ENCODE data around the gene KCNJ15. TPM values are rescaled to one million over a fixed set of nuclear protein-coding genes. Genes with fewer than 3 reads are reported as not detected.

KCNJ15 gene
- total and polyA plus RNA-seq, 2 of the 8 experiments (the other 6 are each of a cell fraction or from before 2014, with no cell fraction given): under 0.01 TPM; not detected in 1

GRCh38 chr21:38263493-38263892 lies 6.7 kb downstream of the KCNJ15 start:
- Histone ChIP-seq H3K4ac (replicated peaks; ENCODE audit: insufficient read length, low read depth, low read length) (no peak overlapping the region), H4K5ac (ENCODE audit: insufficient read length, low read depth, low read length) (no peak overlapping the region), H3K23ac (ENCODE audit: insufficient read length) (no peak overlapping the region), H3K4me2 (ENCODE audit: insufficient read depth in 1 of 2, low read depth in 2 of 2, low read length in 2 of 2) (no peak overlapping the region), H3K18ac (ENCODE audit: extremely low read depth, low read length) (no peak overlapping the region), H3K9ac (replicated peaks in 1 of 4; ENCODE audit: extremely low read depth in 1 of 4, low read depth in 3 of 4, low read length in 3 of 4) (no peak overlapping the region), H2BK12ac (ENCODE audit: low read depth, low read length) (no peak overlapping the region), H3K79me1 (ENCODE audit: low read depth, low read length) (no peaks in the 10 kb centered on the region), H3K4me3 (ENCODE audit: extremely low read depth in 1 of 4, insufficient read depth in 2 of 4, low read depth in 3 of 4, low read length in 4 of 4) (no peak overlapping the region), H2BK20ac (ENCODE audit: low read length) (no peak overlapping the region), H3K36me3 (ENCODE audit: control insufficient read depth in 2 of 4, insufficient read depth in 4 of 4, low read length in 3 of 4) (no peaks in the 10 kb centered on the region), H2AK5ac (ENCODE audit: low read depth, low read length) (no peak overlapping the region), H2BK15ac (ENCODE audit: low read length) (no peak overlapping the region), H3K9me3 (ENCODE audit: insufficient read depth in 2 of 2, low read depth in 1 of 2, low read length in 1 of 2) (no peaks in the 10 kb centered on the region), H2BK120ac (replicated peaks; ENCODE audit: low read depth, low read length) (no peak overlapping the region), H2AFZ (ENCODE audit: low read length) (no peak overlapping the region), H4K91ac (replicated peaks; ENCODE audit: insufficient read length, low read length) (no peak overlapping the region), H3K4me1 (replicated peaks in 1 of 4; ENCODE audit: control insufficient read depth in 3 of 4, insufficient read depth in 4 of 4, low read length in 3 of 4) (no peaks in the 10 kb centered on the region), H3K14ac (ENCODE audit: insufficient read length) (no peak overlapping the region), H3K56ac (replicated peaks; ENCODE audit: insufficient read length, low read depth, low read length) (no peak overlapping the region), H3K79me2 (ENCODE audit: control insufficient read depth in 1 of 2, insufficient read depth in 2 of 2, low read length in 2 of 2) (no peaks in the 10 kb centered on the region), H2BK5ac (ENCODE audit: low read depth, low read length) (no peak overlapping the region), H3K27ac (ENCODE audit: low read depth, low read length) (no peak overlapping the region), H4K20me1 (replicated peaks in 1 of 2; ENCODE audit: control insufficient read depth in 1 of 2, insufficient read depth in 2 of 2, low read length in 2 of 2) (no peaks in the 10 kb centered on the region), H3K23me2 (ENCODE audit: low read depth, low read length) (no peaks in the 10 kb centered on the region), H4K8ac (ENCODE audit: extremely low read depth, insufficient read depth, low read length) (no peak overlapping the region), H3K27me3 (replicated peaks in 1 of 4; ENCODE audit: control insufficient read depth in 3 of 4, extremely low read depth in 1 of 4, insufficient read depth in 3 of 4, low read length in 3 of 4) (no peaks in the 10 kb centered on the region)
- ChIA-PET CTCF (ENCODE audit: partially characterized antibody) (interaction anchor here (1.2 kb wide), 1 partner anchor 90 kb away, joined by 5 read pairs; no protein-coding TSS in a partner anchor), POLR2A (ENCODE audit: partially characterized antibody) (no interaction called here)
- TF ChIP-seq RFX5 (IDR thresholded peaks at IDR 0.05; ENCODE audit: borderline replicate concordance, low read depth, low read length) (no peak), ASH2L (IDR thresholded peaks at IDR 0.05; ENCODE audit: low read length) (no peak), POU5F1 (IDR thresholded peaks at IDR 0.05; ENCODE audit: low read depth, low read length) (no peak), CHD1 (IDR thresholded peaks at IDR 0.05; ENCODE audit: low read depth, low read length) (no peak), SP2 (IDR thresholded peaks at IDR 0.05; ENCODE audit: low read length) (no peak), CBX5 (IDR thresholded peaks at IDR 0.05; ENCODE audit: low read depth, low read length) (no peak), RAD21 (IDR thresholded peaks at IDR 0.05 in 1 of 2, conservative IDR thresholded peaks at IDR 0.05 in 1 of 2; ENCODE audit: low read depth in 2 of 2, low read length in 2 of 2) (no peak), GABPA (IDR thresholded peaks at IDR 0.05; ENCODE audit: borderline replicate concordance, insufficient read depth, low read length) (no peak), SP4 (IDR thresholded peaks at IDR 0.05; ENCODE audit: low read length) (no peak)
- DNase-seq (ENCODE audit: low read depth in 1 of 2, low spot score in 2 of 2) (no peak), FAIRE-seq (no peak)
- 85% methylated on average over 8 of the region's 8 CpGs; no CpG with 5 or more reads in 1 of the 2 experiments for WGBS, 2 experiments (ENCODE audit: extremely low coverage in 1 of 2, insufficient coverage in 1 of 2, insufficient read length in 1 of 2, insufficient replicate concordance in 2 of 2, low coverage in 1 of 2, low lambda C conversion rate in 2 of 2, missing lambda C conversion rate in 1 of 2)

Measured in H1 (cell line).